NT2/D1 (cell line): ENCODE results near the gene HOMER2.

Experiments used
- SUZ12 ChIP-seq: IDR thresholded peaks from 2 replicates; pipeline ENCODE4 v1.6.1; 2011; ENCODE audit not compliant: insufficient read length, insufficient read depth; ENCODE audit errors: extremely low read depth
- YY1 ChIP-seq: IDR thresholded peaks from 2 replicates; pipeline ENCODE4 v1.6.1; 2011; ENCODE audit not compliant: insufficient read length, insufficient read depth

GRCh38 chr15:82952158-82953081 lies at the start of gene HOMER2:
- no peak for TF ChIP-seq YY1
- no peak for TF ChIP-seq SUZ12
